ENCODE results near the gene MAT2B. TPM values are rescaled to one million over a fixed set of nuclear protein-coding genes. Genes with fewer than 3 reads are reported as not detected.
A peak's percentile ranks its signal among the peaks of the same experiment; 100 is the strongest.

MAT2B gene
- total and polyA plus RNA-seq, 2 of the 13 experiments (the other 11 are each of a cell fraction or from before 2014, with no cell fraction given) = 20.2 to 37.1 TPM

DNA sequence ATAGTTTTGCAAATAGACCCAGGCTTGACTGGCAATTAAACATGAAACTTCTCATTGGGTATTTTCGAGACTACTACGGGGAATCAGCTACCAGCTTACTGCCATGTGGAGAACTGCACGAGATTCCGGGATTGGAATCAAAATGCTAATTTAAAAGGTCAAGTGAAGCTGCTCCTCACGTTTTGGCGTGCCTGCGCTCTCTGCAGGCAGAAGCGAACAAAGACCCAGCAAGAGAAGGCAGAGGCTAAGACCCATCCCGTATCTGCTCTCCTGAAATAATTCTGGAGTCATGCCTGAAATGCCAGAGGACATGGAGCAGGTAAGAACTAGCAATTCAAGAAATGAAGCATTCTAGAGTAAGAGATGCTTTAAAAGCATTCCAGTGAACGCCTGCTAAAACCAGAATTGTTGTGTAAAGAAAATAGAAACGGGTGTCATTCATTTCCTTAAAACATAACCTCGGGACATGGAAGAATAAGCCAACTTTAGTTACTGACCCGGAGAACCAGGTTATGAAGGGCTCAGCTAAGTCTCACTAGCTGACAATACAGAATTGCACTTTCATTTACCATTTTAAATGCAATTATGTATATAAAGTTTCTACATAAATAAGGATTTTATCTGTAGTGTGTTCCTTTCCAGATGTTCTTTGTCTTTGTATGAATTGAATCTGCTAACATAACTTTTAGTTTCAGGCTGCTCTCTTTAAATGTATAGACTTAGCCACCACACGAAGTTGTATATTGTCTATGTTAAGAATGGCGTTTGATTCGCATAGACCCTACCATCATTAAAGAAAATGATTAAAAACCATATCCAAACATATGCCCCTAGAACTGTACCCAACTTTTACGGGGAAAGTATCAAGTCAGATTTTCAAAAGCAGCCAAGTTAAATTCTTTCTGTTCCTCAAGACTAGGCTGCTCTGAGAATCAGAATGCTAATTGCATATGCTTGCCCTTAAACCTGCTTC is 2.0 kb upstream of the MAT2B start (continued):
- no peak for TF ChIP-seq HNRNPL (IDR thresholded peaks at IDR 0.05; ENCODE audit: low read depth, low read length)
- TF ChIP-seq KLF11 (CRISPR knock-in tag; IDR thresholded peaks at IDR 0.05) = no peak
- TF ChIP-seq NPAS2 (CRISPR knock-in tag; IDR thresholded peaks at IDR 0.05; ENCODE audit: borderline replicate concordance) = no peak
- no peak for TF ChIP-seq ZFP62 (CRISPR knock-in tag; IDR thresholded peaks at IDR 0.05)
- TF ChIP-seq RFX5 (IDR thresholded peaks at IDR 0.05; ENCODE audit: low read depth, low read length) = no peak
- TF ChIP-seq ZNF7 (CRISPR knock-in tag; IDR thresholded peaks at IDR 0.05) = no peak
- TF ChIP-seq ZNF382 (CRISPR knock-in tag; IDR thresholded peaks at IDR 0.05; ENCODE audit: borderline replicate concordance) = no peak
- no peak for TF ChIP-seq PBX3 (CRISPR knock-in tag; IDR thresholded peaks at IDR 0.05; ENCODE audit: borderline replicate concordance)
- no peak for TF ChIP-seq ZNF350 (CRISPR knock-in tag; IDR thresholded peaks at IDR 0.05; ENCODE audit: borderline replicate concordance, low read depth)
- TF ChIP-seq SOX13 (IDR thresholded peaks at IDR 0.05) = no peak
- no peak; a peak in 1 of 4 replicates for TF ChIP-seq SOX13 (CRISPR knock-in tag; conservative IDR thresholded peaks at IDR 0.05 in 1 of 2, IDR thresholded peaks at IDR 0.05 in 1 of 2)
- TF ChIP-seq HMGXB3 (CRISPR knock-in tag; IDR thresholded peaks at IDR 0.05; ENCODE audit: borderline replicate concordance) = peak; percentile 96
- no peak for TF ChIP-seq ARID2 (CRISPR knock-in tag; IDR thresholded peaks at IDR 0.05; ENCODE audit: borderline replicate concordance)
- TF ChIP-seq, protein P1, sequence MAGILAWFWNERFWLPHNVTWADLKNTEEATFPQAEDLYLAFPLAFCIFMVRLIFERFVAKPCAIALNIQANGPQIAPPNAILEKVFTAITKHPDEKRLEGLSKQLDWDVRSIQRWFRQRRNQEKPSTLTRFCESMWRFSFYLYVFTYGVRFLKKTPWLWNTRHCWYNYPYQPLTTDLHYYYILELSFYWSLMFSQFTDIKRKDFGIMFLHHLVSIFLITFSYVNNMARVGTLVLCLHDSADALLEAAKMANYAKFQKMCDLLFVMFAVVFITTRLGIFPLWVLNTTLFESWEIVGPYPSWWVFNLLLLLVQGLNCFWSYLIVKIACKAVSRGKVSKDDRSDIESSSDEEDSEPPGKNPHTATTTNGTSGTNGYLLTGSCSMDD (CRISPR knock-in tag; IDR thresholded peaks at IDR 0.05) = no peak
- no peak for TF ChIP-seq ZNF839 (CRISPR knock-in tag; IDR thresholded peaks at IDR 0.05; ENCODE audit: borderline replicate concordance)
- TF ChIP-seq HNRNPK (IDR thresholded peaks at IDR 0.05; ENCODE audit: low read depth, low read length, poor library complexity, severe bottlenecking) = no peak
- no peak for TF ChIP-seq U2AF1 (optimal IDR thresholded peaks at IDR 0.05; ENCODE audit: low read depth, low read length)
- TF ChIP-seq HDAC6 (IDR thresholded peaks at IDR 0.05; ENCODE audit: low read depth, low read length) = no peak
- TF ChIP-seq ZBTB46 (CRISPR knock-in tag; IDR thresholded peaks at IDR 0.05; ENCODE audit: borderline replicate concordance) = no peak
- TF ChIP-seq MIER2 (CRISPR knock-in tag; IDR thresholded peaks at IDR 0.05) = 0 out of 2 replicates have a peak, but pooled peaks have one; percentile 13
